HS-5 (cell line): ENCODE measurements around the gene ZNF580.

Experiments
- DNase-seq: peaks from one replicate; pipeline ENCODE4 v3.0.0-alpha.2; 2012; ENCODE audit warnings: low read depth

ZNF580 gene

DNA sequence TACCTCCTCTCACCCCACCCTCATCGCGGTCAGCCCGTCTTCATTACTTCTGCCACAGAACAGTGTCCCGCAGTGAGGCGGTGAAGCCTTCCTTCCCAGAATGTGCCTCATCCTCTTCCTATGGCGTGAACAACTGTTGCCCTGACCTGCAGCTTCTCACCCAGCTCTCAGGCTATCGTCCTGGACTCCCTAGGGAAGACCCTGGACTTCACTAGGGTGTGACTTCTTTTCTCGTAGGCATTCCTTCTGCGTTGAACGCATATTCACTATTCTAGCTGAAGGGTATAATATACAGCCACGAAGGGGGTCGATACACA lies 34.4 kb upstream of the ZNF580 start:
- DNase-seq, result no peak

DNA sequence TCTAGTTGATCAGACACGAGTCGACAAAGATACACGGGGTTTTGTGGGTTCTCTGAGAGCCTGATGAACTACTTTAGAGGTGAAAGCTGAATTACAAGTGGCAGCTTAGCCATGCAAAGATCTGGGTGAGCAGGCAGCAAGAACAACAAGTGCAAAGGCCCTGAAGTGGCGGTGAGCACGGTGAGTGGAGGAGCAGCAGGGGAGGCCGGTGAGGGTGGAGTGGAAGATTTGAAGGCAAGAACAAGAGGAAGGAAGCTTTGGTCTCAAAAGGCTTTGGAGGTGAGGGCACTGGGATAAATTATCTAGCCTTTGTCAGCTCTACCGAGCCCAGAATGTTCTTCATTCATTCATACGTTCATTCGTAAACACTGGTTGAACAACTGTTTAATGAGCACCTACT lies 34.0 kb upstream of the ZNF580 start:
- no peak for DNase-seq

GRCh38 chr19:55609326-55609725 lies 31.5 kb upstream of the ZNF580 start:
- no peak for DNase-seq

DNA sequence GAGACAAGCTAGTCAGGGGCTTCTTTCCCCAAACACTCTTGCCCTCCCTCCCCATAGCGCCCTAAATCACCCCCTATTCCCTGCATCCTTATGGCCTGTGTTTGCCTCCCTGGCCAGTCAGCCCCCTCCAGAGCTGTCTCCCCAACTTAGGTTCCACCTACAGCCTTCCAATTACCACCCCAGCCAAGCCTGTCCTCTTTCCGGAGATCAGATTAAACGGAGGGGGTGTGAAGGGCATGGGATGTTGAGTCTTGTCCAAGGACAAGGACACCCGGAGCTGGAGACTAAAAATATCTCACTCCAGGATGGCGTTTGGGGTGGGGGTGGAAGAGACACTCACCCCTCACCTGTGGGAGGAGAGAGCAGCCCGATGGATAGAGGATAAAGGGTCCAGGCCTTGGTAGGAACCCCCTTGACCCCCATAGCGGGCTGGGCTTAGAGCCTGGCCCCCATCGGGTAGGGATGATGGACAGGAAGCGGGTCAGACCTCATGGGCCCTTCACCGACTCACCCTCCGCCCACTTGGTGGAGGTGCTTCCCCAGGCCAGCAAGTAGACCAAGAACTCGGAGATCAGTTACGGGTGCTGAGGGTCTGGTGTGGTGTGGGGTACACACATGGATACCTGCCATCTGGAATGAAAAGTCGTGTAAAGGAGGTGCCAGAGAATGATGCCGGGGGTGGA lies 29.4 kb upstream of the ZNF580 start:
- no peak for DNase-seq

GRCh38 chr19:55611983-55612645 lies 28.7 kb upstream of the ZNF580 start:
- DNase-seq, result no peak

GRCh38 chr19:55613396-55613795 lies 27.4 kb upstream of the ZNF580 start:
- DNase-seq, result no peak

GRCh38 chr19:55613930-55614710 lies 26.7 kb upstream of the ZNF580 start:
- DNase-seq, result no peak

- DNase-seq, result no peak
Observed at GRCh38 chr19:55614711-55615542, 25.9 kb upstream of the ZNF580 start.

- no peak for DNase-seq
Observed at GRCh38 chr19:55615543-55616394, 25.0 kb upstream of the ZNF580 start.

GRCh38 chr19:55616395-55616875 lies 24.4 kb upstream of the ZNF580 start:
- DNase-seq, result no peak

GRCh38 chr19:55617426-55617825 lies 23.4 kb upstream of the ZNF580 start:
- no peak for DNase-seq

DNA sequence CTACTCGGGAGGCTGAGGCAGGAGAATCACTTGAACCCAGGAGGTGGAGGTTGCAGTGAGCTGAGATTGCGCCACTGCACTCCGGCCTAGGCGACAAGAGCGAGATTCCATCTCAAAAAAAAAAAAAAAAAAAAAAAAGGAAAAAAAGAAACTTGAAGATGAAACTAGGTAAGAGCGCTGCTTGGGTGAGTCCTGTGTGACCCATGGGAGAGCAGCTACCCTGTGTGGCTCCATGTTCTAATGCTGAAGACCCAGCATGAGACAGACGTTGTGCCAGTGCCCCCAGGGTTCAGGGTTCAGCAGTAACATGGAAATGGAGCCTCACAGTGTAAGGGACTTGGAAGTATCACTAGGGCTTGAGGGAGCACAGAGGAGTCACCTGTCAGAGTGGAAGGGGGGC lies 22.4 kb upstream of the ZNF580 start:
- DNase-seq, result no peak

DNA sequence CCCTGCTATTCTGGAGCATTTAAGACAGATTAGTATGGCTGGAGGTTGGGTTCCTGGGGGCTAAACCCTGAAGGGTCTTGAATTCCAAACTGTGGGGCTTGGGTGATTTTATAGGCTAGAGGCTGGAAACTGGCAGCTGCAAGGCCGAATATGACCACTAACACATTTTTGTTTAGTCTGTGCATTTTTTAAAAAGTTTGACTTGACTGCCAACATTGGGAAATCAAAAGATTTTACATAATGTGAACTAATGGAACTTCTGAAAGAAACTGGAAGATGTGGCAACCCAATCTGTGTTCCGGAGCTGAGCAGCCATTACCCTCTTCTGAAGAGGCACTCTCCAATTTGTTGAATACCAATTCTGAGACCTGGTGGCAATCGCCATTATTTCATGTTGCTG lies 21.5 kb upstream of the ZNF580 start:
- DNase-seq, result no peak

- no peak for DNase-seq
Observed at GRCh38 chr19:55620410-55621204, 20.2 kb upstream of the ZNF580 start.

GRCh38 chr19:55621205-55621672 lies 19.6 kb upstream of the ZNF580 start:
- DNase-seq, result no peak

DNA sequence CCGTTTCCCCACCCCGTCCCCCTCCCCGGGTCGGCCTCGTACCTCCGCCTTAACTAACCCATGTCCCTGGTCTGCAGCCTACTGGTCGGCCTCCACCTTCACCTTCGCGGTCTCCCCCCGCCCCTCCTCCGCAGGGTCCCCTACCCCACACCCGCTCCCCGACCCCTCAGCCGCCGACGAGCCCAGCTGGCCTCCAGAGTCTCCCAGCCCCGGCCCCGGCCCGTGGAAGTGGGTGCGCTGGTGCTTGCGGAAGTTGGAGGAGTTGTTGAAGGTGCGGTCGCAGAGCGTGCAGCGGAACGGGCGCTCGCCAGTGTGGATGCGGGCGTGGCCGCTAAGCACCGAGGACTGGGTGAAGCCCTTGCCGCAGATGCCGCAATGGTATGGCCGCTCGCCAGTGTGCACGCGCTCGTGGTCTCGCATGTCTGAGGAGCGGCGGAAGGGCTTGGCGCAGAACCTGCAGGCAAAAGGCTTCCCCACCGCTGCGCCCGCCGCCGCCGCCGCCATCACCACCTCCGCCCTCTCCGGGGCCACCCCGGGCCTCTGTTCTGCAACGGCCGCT lies 19.1 kb upstream of the ZNF580 start:
- no peak for DNase-seq

DNA sequence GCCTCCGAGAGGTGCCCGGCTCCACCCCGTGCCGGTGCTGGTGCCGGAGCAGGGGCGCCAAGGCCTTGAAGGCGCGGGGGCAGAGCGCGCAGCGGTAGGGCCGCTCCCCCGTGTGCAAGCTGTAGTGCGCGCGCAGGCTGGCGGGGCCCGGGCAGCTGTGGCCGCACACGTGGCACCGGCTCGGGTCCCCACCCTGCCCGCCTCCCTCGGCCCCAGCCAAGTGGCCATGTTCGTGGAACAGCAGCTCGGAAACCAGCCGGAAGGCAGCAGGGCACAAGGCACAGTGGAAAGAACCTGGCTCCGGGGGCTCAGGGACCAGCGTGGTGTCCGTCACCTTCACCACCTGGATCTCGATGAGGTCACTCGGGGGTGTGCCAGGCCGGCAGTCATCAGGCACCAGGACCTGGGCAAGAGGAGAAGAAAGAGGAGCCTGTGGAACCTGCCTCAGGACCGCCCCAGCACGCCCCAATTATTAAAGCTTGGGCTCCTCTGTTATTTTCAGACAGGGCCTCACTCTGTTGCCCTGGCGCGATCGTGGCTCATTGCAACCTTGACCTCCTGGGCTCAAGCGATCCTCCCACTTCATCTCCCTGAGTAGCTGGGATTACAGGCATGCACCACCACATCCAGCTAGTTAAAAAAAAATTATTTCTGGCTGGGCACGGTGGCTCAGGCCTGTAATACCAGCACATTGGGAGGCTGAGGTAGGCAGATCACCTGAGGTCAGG lies 18.4 kb upstream of the ZNF580 start:
- DNase-seq, result no peak

DNA sequence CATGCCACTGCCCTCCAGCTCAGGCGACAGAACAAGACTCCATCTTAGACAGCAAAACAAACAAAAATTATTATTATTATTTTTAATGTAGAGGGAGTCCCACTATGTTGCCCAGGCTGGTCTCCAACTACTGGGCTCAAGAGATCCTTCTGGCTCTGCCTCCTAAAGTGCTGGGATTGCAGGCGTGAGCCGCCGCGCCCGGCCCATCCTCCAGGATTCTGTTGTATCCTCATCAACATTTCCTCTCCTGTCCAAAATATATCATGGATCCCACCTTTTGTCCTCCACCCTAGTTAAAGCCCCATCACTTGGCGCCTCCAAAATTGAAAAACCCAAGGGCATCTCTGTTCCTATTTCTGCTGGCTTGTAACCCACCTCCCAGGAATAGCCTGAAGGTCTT lies 17.7 kb upstream of the ZNF580 start:
- no peak for DNase-seq

GRCh38 chr19:55623561-55623960 lies 17.2 kb upstream of the ZNF580 start:
- no peak for DNase-seq
